IMR-90 (cell line): ENCODE data around the gene GABARAPL2. TPM values are rescaled to one million over a fixed set of nuclear protein-coding genes. Genes with fewer than 3 reads are reported as not detected.

Source experiments
- ATAC-seq: fragments of 200-7000 bp; cut with Tn5 transposase; 2 replicates; pipeline ENCODE4 v1.9.1; 2020; ENCODE audit warnings: low read depth, mild to moderate bottlenecking, moderate library complexity
- BruUV-seq: library from RNA; stranded (reverse); fragments of 400-500 nt; replicated peaks from 2 replicates; lab custom pipeline; 2021; lab: Mats Ljungman, UMichigan
- CTCF ChIA-PET: fragments of 300-600 bp; formaldehyde crosslinking; extraction: SDS; loops from one replicate; lab custom pipeline; 2021; ENCODE audit warnings: antibody characterized with exemption; lab: Yijun Ruan, JAX
- POLR2A ChIA-PET: fragments of 300-600 bp; sonication (Branson Sonifier 250); formaldehyde crosslinking; loops from one replicate; lab custom pipeline; 2022; ENCODE audit warnings: antibody characterized with exemption; ENCODE audit not compliant: unreplicated experiment; lab: Charles Lee
- DNase-seq: peaks from one replicate; pipeline ENCODE4 v3.0.0; 2013
- H2AFZ ChIP-seq: replicated peaks from 2 replicates; pipeline ENCODE3; 2013; ENCODE audit warnings: low read length, mild to moderate bottlenecking; ENCODE audit not compliant: poor library complexity
- H2AK5ac ChIP-seq: 2 replicates; pipeline ENCODE4 v1.6.1; 2013; ENCODE audit warnings: low read depth, low read length, inconsistent platforms
- H2AK9ac ChIP-seq: replicated peaks from 2 replicates; pipeline ENCODE3; 2013; ENCODE audit warnings: mild to moderate bottlenecking, low read depth, low read length, moderate library complexity; ENCODE audit not compliant: poor library complexity
- H2BK120ac ChIP-seq: 2 replicates; pipeline ENCODE4 v1.6.1; 2013; ENCODE audit warnings: low read depth, low read length, inconsistent platforms
- H2BK15ac ChIP-seq: 3 replicates; pipeline ENCODE4 v1.6.1; 2013; ENCODE audit warnings: low read depth, low read length, inconsistent platforms
- H2BK20ac ChIP-seq: 2 replicates; pipeline ENCODE4 v1.6.1; 2013; ENCODE audit warnings: low read depth, mild to moderate bottlenecking, inconsistent platforms, low read length, moderate library complexity
- H2BK5ac ChIP-seq: 2 replicates; pipeline ENCODE4 v1.6.1; 2013; ENCODE audit warnings: mild to moderate bottlenecking, low read depth, low read length, inconsistent platforms; ENCODE audit not compliant: poor library complexity, severe bottlenecking
- H3K14ac ChIP-seq: replicated peaks from 2 replicates; pipeline ENCODE4 v1.6.1; 2013; ENCODE audit warnings: low read depth, low read length, inconsistent platforms
- H3K18ac ChIP-seq: 2 replicates; pipeline ENCODE4 v1.6.1; 2013; ENCODE audit warnings: low read depth, low read length, control low read depth
- H3K23ac ChIP-seq: 2 replicates; pipeline ENCODE4 v1.6.1; 2013; ENCODE audit warnings: low read depth, low read length, inconsistent platforms
- H3K27ac ChIP-seq: 2 replicates; pipeline ENCODE4 v1.5.1; 2013; ENCODE audit warnings: mild to moderate bottlenecking, control low read depth, low read length; ENCODE audit not compliant: insufficient read depth
- H3K27me3 ChIP-seq: 2 replicates; pipeline ENCODE4 v1.6.1; 2013; ENCODE audit warnings: low read length; ENCODE audit not compliant: control insufficient read depth, insufficient read depth
- H3K36me3 ChIP-seq: 2 replicates; pipeline ENCODE4 v1.6.1; 2013; ENCODE audit warnings: low read length, mixed read lengths; ENCODE audit not compliant: control insufficient read depth, insufficient read depth
- H3K4ac ChIP-seq: 2 replicates; pipeline ENCODE4 v1.6.1; 2013; ENCODE audit warnings: low read depth, low read length, inconsistent platforms
- H3K4me1 ChIP-seq: 2 replicates; pipeline ENCODE4 v1.6.1; 2013; ENCODE audit warnings: low read length, mixed read lengths; ENCODE audit not compliant: control insufficient read depth, insufficient read depth
- H3K4me2 ChIP-seq: 2 replicates; pipeline ENCODE4 v1.6.1; 2013; ENCODE audit warnings: low read depth, mild to moderate bottlenecking, control low read depth, low read length, moderate library complexity
- H3K4me3 ChIP-seq: 2 replicates; pipeline ENCODE4 v1.5.1; 2013; ENCODE audit warnings: low read depth, mild to moderate bottlenecking, control low read depth, low read length, moderate library complexity; ENCODE audit not compliant: insufficient read depth
- H3K56ac ChIP-seq: 2 replicates; pipeline ENCODE4 v1.6.1; 2013; ENCODE audit warnings: low read length, inconsistent platforms; ENCODE audit not compliant: insufficient read depth; ENCODE audit errors: extremely low read depth
- H3K79me1 ChIP-seq, 2 experiments: 2 replicates each; pipeline ENCODE4 v1.6.1; 2013; ENCODE audit warnings: low read length in 2 of 2, inconsistent platforms in 1 of 2, low read depth in 1 of 2
- H3K9ac ChIP-seq: 2 replicates; pipeline ENCODE4 v1.6.1; 2013; ENCODE audit warnings: low read depth, low read length, control low read depth
- H3K9me1 ChIP-seq: 2 replicates; pipeline ENCODE4 v1.6.1; 2013; ENCODE audit warnings: low read length, inconsistent platforms; ENCODE audit not compliant: insufficient read depth
- H3K9me3 ChIP-seq: 2 replicates; pipeline ENCODE4 v1.6.1; 2013; ENCODE audit warnings: low read length; ENCODE audit not compliant: control insufficient read depth, insufficient read depth
- H4K20me1 ChIP-seq: 2 replicates; pipeline ENCODE4 v1.6.1; 2013; ENCODE audit warnings: low read length, inconsistent platforms; ENCODE audit not compliant: insufficient read depth
- H4K5ac ChIP-seq: 2 replicates; pipeline ENCODE4 v1.6.1; 2013; ENCODE audit warnings: mild to moderate bottlenecking, low read depth, low read length, control low read depth
- H4K8ac ChIP-seq, 2 experiments: 2 replicates each; pipeline ENCODE4 v1.6.1; 2013; ENCODE audit warnings: low read depth in 2 of 2, low read length in 2 of 2, control low read depth in 1 of 2, inconsistent platforms in 1 of 2
- H4K91ac ChIP-seq: 2 replicates; pipeline ENCODE4 v1.6.1; 2013; ENCODE audit warnings: low read depth, low read length, inconsistent platforms; ENCODE audit not compliant: insufficient read depth
- BHLHE40 ChIP-seq: fragments of 150-350 bp; IDR thresholded peaks from 2 replicates; pipeline ENCODE4 v1.6.1; 2016; ENCODE audit warnings: mild to moderate bottlenecking, low read depth, low read length
- CTCF ChIP-seq: conservative IDR thresholded peaks from 2 replicates; pipeline ENCODE4 v1.5.1; 2012; ENCODE audit warnings: mild to moderate bottlenecking, low read depth, low read length, improper control_type of control experiment
- FOS ChIP-seq: fragments of 150-350 bp; IDR thresholded peaks from 2 replicates; pipeline ENCODE4 v1.6.1; 2016; ENCODE audit warnings: low read depth, low read length
- MAFK ChIP-seq: IDR thresholded peaks from 2 replicates; pipeline ENCODE4 v1.6.1; 2012; ENCODE audit warnings: low read depth, low read length, improper control_type of control experiment
- MAZ ChIP-seq: IDR thresholded peaks from 2 replicates; pipeline ENCODE4 v1.6.1; 2012; ENCODE audit warnings: low read depth, mild to moderate bottlenecking, low read length, improper control_type of control experiment, moderate library complexity, borderline replicate concordance
- MXI1 ChIP-seq: IDR thresholded peaks from 2 replicates; pipeline ENCODE4 v1.6.1; 2012; ENCODE audit warnings: low read depth, mild to moderate bottlenecking, low read length, moderate library complexity, borderline replicate concordance
- NFE2L2 ChIP-seq: fragments of 150-350 bp; IDR thresholded peaks from 2 replicates; pipeline ENCODE4 v1.6.1; 2016; ENCODE audit warnings: low read depth, mild to moderate bottlenecking, low read length
- RAD21 ChIP-seq: IDR thresholded peaks from 2 replicates; pipeline ENCODE4 v1.6.1; 2012; ENCODE audit warnings: low read length, improper control_type of control experiment
- SMC3 ChIP-seq: fragments of 150-350 bp; IDR thresholded peaks from 2 replicates; pipeline ENCODE4 v1.6.1; 2016; ENCODE audit warnings: low read depth, mild to moderate bottlenecking, antibody characterized with exemption, low read length, moderate library complexity
- WGBS, 2 experiments: methylation state at CpG; one replicate each; pipeline versions ENCODE4 v1.1.5 to v1.1.7; 2013; ENCODE audit warnings: missing lambda C conversion rate in 2 of 2; ENCODE audit not compliant: insufficient read length in 1 of 2; ENCODE audit errors: extremely low coverage in 2 of 2; 5-methylcytosine and 5-hydroxymethylcytosine counted together
- dilution Hi-C: fragments of 300-500 bp; cut with HindIII; formaldehyde crosslinking; loops from one replicate; pipeline ENCODE4 v1.14.3; 2018; ENCODE audit warnings: low sequenced_read_pairs; ENCODE audit not compliant: unreplicated experiment
- in situ Hi-C: fragments of 300-500 bp; cut with MboI; formaldehyde crosslinking; loops from 3 replicates; pipeline ENCODE4 v1.14.3; 2019; ENCODE audit warnings: low sequenced_read_pairs, inconsistent platforms, mixed read lengths
- intact Hi-C: fragments of 100-400 bp; cut with micrococcal nuclease; formaldehyde crosslinking; loops from 2 replicates; pipeline ENCODE4 v1.10.0; 2022
- polyA plus RNA-seq, 3 experiments: library from polyadenylated mRNA; depleted of rRNA; stranded (reverse); fragments of >200 nt; gene quantifications; 2 replicates each; pipeline ENCODE4 v1.2.3, GENCODE V29; 2012; ENCODE audit warnings: low replicate concordance in 1 of 3
- total RNA-seq: library from RNA; depleted of rRNA; stranded (reverse); fragments of >200 nt; gene quantifications from 2 replicates; pipeline ENCODE4 v1.2.3, GENCODE V29; 2012
- TF ChIP-seq, protein P1 (sequence below): fragments of 150-350 bp; IDR thresholded peaks from 2 replicates; pipeline ENCODE4 v1.6.1; 2017; ENCODE audit warnings: mild to moderate bottlenecking, antibody characterized with exemption, low read length, low read depth

Gene GABARAPL2
- total and polyA plus RNA-seq, 2 of the 4 experiments (the other 2 are of a cell fraction), result 33.3 to 65.9 TPM

GRCh38 chr16:75567911-75568310 is 1.7 kb downstream of the GABARAPL2 start:
- no peak overlapping the region for H2AK5ac ChIP-seq
- H3K79me1 ChIP-seq, result peaks cover 31 to 61% of the 10 kb centered on the region in 2 experiments
- H4K20me1 ChIP-seq, result peaks cover 20% of the 10 kb centered on the region
- H2AFZ ChIP-seq, result no peak overlapping the region
- ChIA-PET POLR2A (no interaction called here), CTCF (no interaction called here)
- H3K9me3 ChIP-seq, result no peaks in the 10 kb centered on the region
- no peak overlapping the region; the same call in 1 of the 2 replicates for H3K23ac ChIP-seq
- H3K4me2 ChIP-seq, result no peak overlapping the region
- no peak overlapping the region for H3K9ac ChIP-seq
- H3K18ac ChIP-seq, result no peak overlapping the region
- H3K4ac ChIP-seq, result no peak overlapping the region
- H3K27ac ChIP-seq, result no peak overlapping the region
- H2AK9ac ChIP-seq, result no peak overlapping the region
- H3K27me3 ChIP-seq, result no peaks in the 10 kb centered on the region; the same call in 1 of the 2 replicates
- DNase-seq (no peak), ATAC-seq (no peak)
- TF ChIP-seq MAZ, result no peak
- TF ChIP-seq, protein P1, sequence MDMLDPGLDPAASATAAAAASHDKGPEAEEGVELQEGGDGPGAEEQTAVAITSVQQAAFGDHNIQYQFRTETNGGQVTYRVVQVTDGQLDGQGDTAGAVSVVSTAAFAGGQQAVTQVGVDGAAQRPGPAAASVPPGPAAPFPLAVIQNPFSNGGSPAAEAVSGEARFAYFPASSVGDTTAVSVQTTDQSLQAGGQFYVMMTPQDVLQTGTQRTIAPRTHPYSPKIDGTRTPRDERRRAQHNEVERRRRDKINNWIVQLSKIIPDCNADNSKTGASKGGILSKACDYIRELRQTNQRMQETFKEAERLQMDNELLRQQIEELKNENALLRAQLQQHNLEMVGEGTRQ, result no peak
- TF ChIP-seq MAFK, result no peak
- TF ChIP-seq BHLHE40, result no peak
- no peak for TF ChIP-seq SMC3
- no peak for TF ChIP-seq NFE2L2
- TF ChIP-seq FOS, result no peak
- no peak for TF ChIP-seq CTCF
- TF ChIP-seq RAD21, result no peak
- TF ChIP-seq MXI1, result no peak
- H3K4me3 ChIP-seq, result no peak overlapping the region
- no TSS peak for BruUV-seq
- dilution Hi-C loops (no loop called here), intact Hi-C loops (loop anchor here (5.0 kb wide), 1 partner anchor 96 kb away; no protein-coding TSS in a partner anchor), in situ Hi-C loops (no loop called here)
- H3K9me1 ChIP-seq, result peaks cover 17% of the 10 kb centered on the region
- no peak overlapping the region for H2BK15ac ChIP-seq
- no peak overlapping the region for H4K91ac ChIP-seq
- H3K14ac ChIP-seq, result no peak overlapping the region
- no peak overlapping the region for H3K56ac ChIP-seq
- no peak overlapping the region for H4K5ac ChIP-seq
- H2BK5ac ChIP-seq, result no peak overlapping the region
- H2BK20ac ChIP-seq, result no peak overlapping the region
- no peak overlapping the region for H4K8ac ChIP-seq
- WGBS, 2 experiments, result 67% methylated on average over 1 of the region's 4 CpGs; no CpG with 5 or more reads in 1 of the 2 experiments
- peaks cover 6% of the 10 kb centered on the region; the same call in 1 of the 2 replicates for H3K4me1 ChIP-seq
- H2BK120ac ChIP-seq, result no peak overlapping the region
- H3K36me3 ChIP-seq, result peaks cover 41% of the 10 kb centered on the region
